HG02870 (cell line): ENCODE results near the gene KRTAP4-6.
"Not testable (repeated sequence)": the region's sequence is repeated elsewhere in the genome, so short reads cannot be mapped to it uniquely, and the experiment has no call there.

Experiments used
- ATAC-seq: cut with Tn5 transposase; IDR thresholded peaks from one replicate; pipeline ENCODE4 v1.9.1; 2021; ENCODE audit warnings: mild to moderate bottlenecking, moderate library complexity; ENCODE audit not compliant: unreplicated experiment

Gene KRTAP4-6

GRCh38 chr17:41140360-41141131 lies at the start of gene KRTAP4-6:
KRTAP4-6 (minus strand) TSS chr17:41140544; CDS start chr17:41140487, 57 bp downstream.
- no peak for ATAC-seq

- ATAC-seq = not testable (repeated sequence)
Observed at GRCh38 chr17:41189837-41190318, 49.5 kb upstream of the KRTAP4-6 start, which contains the start of gene KRTAP9-1. KRTAP9-1 (plus strand) TSS chr17:41189887; CDS start chr17:41189887, 0 bp downstream.

GRCh38 chr17:41186872-41187271 lies 46.5 kb upstream of the KRTAP4-6 start:
- ATAC-seq = no peak

DNA sequence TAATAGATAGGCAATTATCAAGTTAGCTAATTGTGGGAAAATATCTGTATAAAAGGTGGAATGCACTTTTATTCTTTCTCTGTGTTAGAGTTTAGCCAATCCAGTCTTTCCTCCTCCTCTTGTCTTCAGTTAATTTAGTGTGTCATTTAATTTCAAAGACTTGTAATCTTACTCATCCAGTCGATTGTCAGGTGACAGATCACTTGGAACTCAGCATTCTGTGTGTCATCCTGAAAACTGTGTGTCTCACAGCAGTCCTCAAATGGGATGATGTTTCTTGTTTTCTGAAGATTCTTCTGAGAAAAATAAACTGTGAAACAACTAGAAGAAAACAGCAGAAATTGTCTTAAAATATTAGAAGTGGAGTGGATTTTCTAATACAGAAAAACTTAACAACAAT lies 44.7 kb upstream of the KRTAP4-6 start:
- ATAC-seq = no peak

- no peak for ATAC-seq
Observed at GRCh38 chr17:41184480-41184961, 44.2 kb upstream of the KRTAP4-6 start, which contains the start of gene KRTAP4-1. KRTAP4-1 (minus strand) TSS chr17:41184911; CDS start chr17:41184854, 57 bp downstream.

- ATAC-seq = no peak
Observed at GRCh38 chr17:41178843-41179616, 38.7 kb upstream of the KRTAP4-6 start.

- no peak for ATAC-seq
Observed at GRCh38 chr17:41178341-41178740, 38.0 kb upstream of the KRTAP4-6 start.

GRCh38 chr17:41177727-41178271 lies 37.5 kb upstream of the KRTAP4-6 start, which contains the start of gene KRTAP4-2:
KRTAP4-2 (minus strand) TSS chr17:41178221; CDS start chr17:41178164, 57 bp downstream.
- ATAC-seq = no peak

DNA sequence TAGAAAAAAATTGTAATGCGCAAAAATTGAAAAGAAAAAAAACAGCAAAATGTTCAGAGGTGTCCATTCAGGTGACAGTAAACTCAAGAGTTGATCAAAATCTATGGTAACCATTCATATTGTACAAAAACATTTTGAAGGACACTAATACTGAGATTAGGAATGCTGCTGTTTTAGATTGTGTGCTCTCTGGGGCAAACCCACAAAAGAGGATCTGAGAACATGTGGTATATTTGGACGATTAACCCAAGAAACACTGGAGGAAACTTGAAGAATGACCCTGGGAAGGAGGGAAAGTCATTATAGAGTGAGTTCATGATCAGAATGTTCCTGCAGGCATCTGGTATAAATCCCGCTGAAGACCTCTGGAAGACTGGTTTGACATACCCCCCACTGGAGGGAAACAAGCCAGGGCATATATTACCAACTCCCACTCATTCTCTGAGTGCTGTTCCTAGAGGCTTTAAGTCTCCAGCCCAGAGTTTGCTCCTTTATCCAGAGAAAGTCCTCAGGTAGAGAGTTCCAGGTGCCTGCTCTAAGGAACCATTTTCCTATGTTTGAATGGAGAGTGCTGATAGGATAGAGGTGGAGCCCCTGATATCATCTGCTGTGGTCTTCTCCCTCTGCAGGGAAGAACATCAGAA lies 36.5 kb upstream of the KRTAP4-6 start:
- no peak for ATAC-seq

DNA sequence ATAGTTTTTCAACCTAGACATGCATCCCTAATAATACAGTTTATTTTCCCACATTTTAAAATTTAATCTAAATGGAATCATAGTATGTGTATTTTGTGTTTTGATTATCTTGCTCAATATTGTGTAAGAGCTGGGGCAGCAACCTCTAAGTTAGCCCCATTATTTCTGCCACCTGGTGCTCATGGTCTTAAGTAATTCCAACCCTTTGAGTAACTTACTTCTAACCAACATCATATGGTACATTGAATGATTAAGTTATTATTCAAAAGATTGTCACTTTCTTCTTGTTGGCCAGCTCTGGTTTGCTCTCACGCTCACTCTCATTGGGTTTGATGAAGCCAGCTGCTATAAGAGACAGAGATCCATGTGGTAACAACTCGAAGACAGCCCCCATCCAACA lies 31.5 kb upstream of the KRTAP4-6 start:
- ATAC-seq = no peak

GRCh38 chr17:41168121-41168520 lies 27.8 kb upstream of the KRTAP4-6 start, which contains the start of gene KRTAP4-3:
KRTAP4-3 (minus strand) TSS chr17:41168221; CDS start chr17:41168172, 49 bp downstream.
- ATAC-seq = no peak

DNA sequence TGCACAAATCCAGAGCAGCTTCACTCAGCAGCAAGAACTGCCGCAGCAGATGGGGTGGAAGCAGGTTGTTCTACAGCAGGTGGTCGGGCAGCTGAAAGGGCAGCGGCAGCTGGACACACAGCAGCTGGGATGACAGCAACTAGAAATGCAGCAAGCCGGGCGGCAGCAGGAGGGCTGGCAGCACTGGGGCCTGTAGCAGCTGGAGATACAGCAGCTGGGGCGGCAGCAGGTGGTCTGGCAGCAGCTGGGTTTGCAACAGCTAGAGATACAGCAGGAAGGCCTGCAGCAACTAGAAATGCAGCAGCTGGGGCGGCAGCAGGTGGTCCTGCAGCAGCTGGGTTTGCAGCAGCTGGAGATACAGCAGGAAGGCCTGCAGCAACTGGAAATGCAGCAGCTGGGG lies 27.2 kb upstream of the KRTAP4-6 start:
- ATAC-seq = no peak

GRCh38 chr17:41163828-41164227 lies 23.5 kb upstream of the KRTAP4-6 start:
- ATAC-seq = no peak

DNA sequence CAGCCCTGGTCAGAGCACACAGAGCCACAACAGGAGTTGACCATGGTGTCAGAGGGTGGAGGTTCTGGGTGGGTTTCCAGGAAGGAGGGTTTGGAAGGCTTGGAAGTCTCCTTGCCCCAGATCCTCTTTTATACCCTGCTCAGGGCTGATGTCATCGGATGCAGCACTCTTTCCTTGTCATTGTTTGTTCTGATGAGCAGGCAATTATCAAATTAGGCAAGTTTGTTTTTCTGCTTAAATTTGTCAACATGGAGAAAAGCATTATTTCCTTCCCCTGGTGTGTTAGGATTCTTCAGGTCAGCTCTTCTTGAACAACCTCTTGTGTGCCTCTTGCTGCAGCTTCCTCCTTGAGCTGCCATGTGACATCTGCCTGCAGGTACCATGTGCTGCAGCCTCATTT lies 20.3 kb upstream of the KRTAP4-6 start, which contains the start of gene KRTAP4-4:
Gene KRTAP4-4 (minus strand): TSS at position 101 of the 400 bp plus-strand sequence. CDS start 57 bp downstream, at position 44.
- no peak for ATAC-seq

DNA sequence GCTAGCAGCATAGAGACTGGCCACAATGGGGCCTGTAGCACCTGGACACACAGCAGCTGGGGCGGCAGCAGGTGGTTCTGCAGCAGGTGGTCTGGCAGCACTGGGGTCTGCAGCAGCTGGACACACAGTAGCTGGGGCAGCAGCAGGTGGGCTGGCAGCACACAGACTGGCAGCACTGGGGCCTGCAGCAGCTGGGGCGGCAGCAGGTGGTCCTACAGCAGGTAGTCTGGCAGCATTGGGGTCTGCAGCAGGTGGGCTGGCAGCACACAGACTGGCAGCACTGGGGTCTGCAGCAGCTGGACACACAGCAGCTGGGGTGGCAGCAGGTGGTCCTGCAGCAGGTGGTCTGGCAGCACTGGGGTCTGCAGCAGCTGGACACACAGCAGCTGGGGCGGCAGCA lies 19.8 kb upstream of the KRTAP4-6 start:
- not testable (repeated sequence) for ATAC-seq

GRCh38 chr17:41153856-41154255 lies 13.5 kb upstream of the KRTAP4-6 start:
- no peak for ATAC-seq

DNA sequence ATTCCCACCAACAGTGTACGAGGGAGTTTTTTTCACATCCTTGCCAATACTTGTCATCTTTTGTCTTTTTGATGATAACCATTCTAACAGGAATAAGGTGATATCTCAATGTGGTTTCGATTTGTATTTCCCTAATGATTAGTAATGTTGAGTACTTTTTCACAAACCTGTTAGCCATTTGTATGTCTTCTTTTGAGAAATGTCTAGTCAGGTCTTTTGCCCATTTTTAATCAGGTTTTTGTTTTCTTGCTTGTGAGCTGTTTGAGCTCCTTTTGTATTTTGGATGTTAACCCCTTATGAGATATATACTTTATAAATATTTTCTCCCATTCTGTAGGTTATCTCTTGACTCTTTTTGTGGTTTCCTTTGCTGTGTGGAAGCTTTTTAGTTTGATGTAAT lies 11.2 kb upstream of the KRTAP4-6 start:
- no peak for ATAC-seq

DNA sequence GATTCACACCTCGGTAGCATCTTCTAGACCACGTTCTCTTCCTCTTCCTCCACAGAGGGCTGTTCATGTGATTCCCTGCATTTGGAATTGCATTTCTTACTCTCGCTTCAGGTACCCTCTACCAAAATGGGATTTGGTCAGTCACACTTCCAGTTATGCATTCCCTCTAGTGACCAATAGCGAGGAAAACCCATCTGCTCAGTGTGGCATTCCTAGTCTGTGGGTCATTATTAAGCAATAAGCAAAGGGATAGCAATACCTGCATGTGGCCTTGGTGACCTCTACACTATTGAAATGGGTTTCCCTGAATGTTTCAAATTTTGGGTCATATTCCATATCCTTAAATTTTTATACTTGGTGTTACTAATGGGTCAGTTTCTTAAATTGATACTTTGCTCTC lies 9.7 kb upstream of the KRTAP4-6 start:
- no peak for ATAC-seq

DNA sequence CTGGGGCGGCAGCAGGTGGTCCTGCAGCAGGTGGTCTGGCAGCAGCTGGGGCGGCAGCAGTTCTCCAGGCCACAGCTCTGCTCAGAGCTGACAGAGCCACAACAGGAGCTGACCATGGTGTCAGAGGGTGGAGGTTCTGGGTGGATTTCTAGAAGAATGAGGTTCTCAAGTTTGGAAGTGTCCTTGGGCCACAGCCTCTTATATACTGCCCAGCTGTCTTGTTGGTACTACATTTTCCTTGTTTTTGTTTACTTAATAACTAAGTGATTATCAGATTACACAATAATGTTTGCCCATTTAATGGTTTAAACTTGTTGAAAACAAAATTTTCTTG lies 9.3 kb upstream of the KRTAP4-6 start, which contains the start of gene KRTAP4-5:
Gene KRTAP4-5 (minus strand): TSS at position 174 of the 334 bp plus-strand sequence. CDS start 58 bp downstream, at position 116.
- ATAC-seq = no peak

GRCh38 chr17:41148971-41149651 lies 8.8 kb upstream of the KRTAP4-6 start:
- ATAC-seq = not testable (repeated sequence)
